T-helper 2 cell treated with Interferon-gamma antibody and Interleukin-4, amounts not matched to agents 5 μg/mL and 100 μg/mL, for 36 hours (primary cell): Measurements from ENCODE around the gene TSHZ1.
A peak's percentile ranks its signal among the peaks of the same experiment; 100 is the strongest.

Source experiments
- DNase-seq: peaks from one replicate; pipeline ENCODE4 v3.0.0; 2021; ENCODE audit warnings: low spot score
- H3K27ac Mint-ChIP-seq: one replicate; pipeline ENCODE4 v1.8.0; 2021; ENCODE audit warnings: mild to moderate bottlenecking, mixed read lengths
- H3K27me3 Mint-ChIP-seq: one replicate; pipeline ENCODE4 v1.8.0; 2021; ENCODE audit warnings: low read depth, mixed read lengths
- H3K36me3 Mint-ChIP-seq: one replicate; pipeline ENCODE4 v1.8.0; 2021; ENCODE audit warnings: low read depth, mixed read lengths
- H3K4me1 Mint-ChIP-seq: one replicate; pipeline ENCODE4 v1.8.0; 2021; ENCODE audit warnings: low read depth, mixed read lengths
- H3K4me3 Mint-ChIP-seq: one replicate; pipeline ENCODE4 v1.8.0; 2022; ENCODE audit warnings: mild to moderate bottlenecking, moderate library complexity, mixed read lengths
- H3K9me3 Mint-ChIP-seq: one replicate; pipeline ENCODE4 v1.8.0; 2021; ENCODE audit warnings: mixed read lengths

Gene TSHZ1

DNA sequence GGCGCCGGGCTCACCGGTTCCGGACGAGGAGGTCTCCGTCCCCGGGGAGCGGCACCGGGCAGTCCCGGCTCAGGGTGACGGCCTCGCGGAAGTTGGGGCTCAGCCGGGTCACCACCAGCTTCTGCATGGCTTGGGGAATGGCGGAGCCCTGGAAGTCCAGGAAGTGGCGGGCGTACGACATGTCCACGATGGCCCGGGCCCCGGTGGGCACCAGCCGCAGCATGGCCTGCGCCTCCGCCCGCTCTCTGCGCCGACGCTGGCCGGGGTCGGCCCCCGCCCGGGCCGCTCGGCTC is 1.8 kb upstream of the TSHZ1 start:
- Mint-ChIP-seq H3K36me3 (peaks cover 21% of the 10 kb centered on the region), H3K9me3 (no peaks in the 10 kb centered on the region), H3K27ac (no peak overlapping the region), H3K27me3 (peaks cover 28% of the 10 kb centered on the region), H3K4me1 (peaks cover 40% of the 10 kb centered on the region), H3K4me3 (no peak overlapping the region)
- DNase-seq = no peak

DNA sequence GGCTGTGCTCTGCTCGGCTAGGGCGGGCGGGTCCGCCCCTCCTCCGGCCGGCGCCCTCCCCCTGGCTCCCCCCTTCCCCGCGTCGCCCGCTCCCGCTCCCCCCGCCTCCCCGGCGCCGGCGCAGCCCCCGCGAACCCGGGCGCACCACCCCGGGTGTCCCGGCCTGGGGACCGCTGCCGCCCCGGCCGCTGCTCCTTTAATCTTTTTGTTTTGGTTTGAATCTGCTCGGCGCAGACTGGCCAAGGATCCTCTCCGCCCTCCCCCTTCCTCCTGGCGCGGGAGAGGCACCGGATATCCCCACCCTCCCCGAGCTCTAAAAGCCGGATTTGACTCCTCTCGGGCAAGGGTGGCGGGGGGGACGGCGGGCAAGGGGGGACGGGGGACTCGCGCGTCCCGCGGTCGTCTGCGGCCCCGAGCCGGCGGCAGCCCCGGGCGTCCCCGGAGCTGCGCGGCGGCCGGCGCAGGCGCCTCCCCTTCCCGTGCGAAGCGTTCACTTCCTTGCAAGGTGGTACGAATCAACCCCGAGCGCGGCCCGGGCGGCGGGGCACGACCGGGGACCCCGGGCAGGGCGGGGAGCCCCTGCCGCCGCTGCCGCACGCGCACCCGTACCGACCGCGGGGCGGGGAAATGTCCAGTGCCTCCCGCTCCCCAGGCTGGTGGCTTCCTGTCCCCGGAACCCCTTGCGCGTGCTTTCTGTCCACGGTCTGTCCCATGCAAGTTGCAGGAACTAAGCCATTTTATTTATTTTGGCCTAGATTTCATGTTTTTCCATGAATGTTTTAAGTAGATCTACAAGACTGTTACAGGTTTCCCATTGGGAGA is 1.3 kb upstream of the TSHZ1 start, which contains the start of gene PTGR3:
TSS of gene PTGR3 (minus strand) at position 11 of the 822 bp plus-strand sequence. CDS start 81 bp downstream, outside the sequence.
- peaks cover 24% of the 10 kb centered on the region for H3K36me3 Mint-ChIP-seq
- H3K9me3 Mint-ChIP-seq = no peaks in the 10 kb centered on the region
- H3K4me3 Mint-ChIP-seq = peak within 1 kb of the TSS; percentile 98
- peak; percentile 83 for DNase-seq
- H3K27me3 Mint-ChIP-seq = peaks cover 28% of the 10 kb centered on the region
- peaks cover 46% of the 10 kb centered on the region for H3K4me1 Mint-ChIP-seq
- H3K27ac Mint-ChIP-seq = peak within 1 kb of the TSS; percentile 97

DNA sequence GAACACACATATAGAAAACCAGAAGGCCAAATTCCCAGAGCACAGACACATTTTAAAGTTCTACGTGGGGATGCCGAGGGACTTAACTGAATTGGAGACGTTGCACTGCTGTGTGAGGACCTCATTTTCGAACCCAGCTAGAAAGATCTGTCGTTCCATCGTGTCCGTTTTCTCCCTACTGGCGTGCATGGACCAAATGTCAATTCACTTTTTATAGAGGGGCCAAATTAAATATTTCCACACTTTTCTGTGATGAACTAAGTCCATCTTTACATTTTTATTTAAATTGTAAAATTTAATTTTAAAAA is 692 bp upstream of the TSHZ1 start:
- Mint-ChIP-seq H3K9me3 (no peaks in the 10 kb centered on the region), H3K27me3 (peaks cover 27% of the 10 kb centered on the region), H3K4me1 (peaks cover 48% of the 10 kb centered on the region), H3K27ac (peak overlapping the region; percentile 97), H3K36me3 (peaks cover 24% of the 10 kb centered on the region), H3K4me3 (peak overlapping the region; percentile 98)
- DNase-seq = no peak

DNA sequence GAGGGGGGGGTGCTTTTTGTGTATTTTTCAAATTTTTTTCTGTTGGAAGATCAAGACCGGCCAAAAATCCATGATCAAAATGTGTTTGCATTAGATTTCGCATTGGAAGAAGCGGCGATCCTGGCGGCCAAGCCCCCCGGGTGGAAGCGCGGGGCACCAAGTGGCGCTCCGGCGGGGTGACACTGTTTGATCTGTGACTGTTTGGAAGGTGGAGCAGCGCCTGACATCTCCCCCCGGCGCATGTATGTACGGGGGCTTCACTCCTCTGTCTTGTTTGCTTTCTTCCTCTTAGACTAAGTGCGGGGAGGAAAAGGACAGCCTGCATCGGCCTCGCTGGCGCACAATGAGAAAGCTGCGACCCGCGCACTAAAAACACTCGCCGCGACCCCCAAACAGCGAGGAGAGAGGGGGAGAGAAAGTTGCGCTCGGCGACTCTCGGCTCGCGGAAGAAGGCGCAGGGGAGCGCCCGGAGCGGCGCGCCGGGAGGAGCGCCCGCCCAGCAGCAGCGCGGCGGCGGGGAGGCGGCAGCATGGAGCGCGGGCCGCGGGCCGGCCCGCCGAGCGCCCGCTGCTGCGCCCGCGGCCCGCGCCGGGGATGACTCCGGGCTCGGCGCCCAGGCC is 515 bp downstream of the TSHZ1 start:
- DNase-seq = no peak
- Mint-ChIP-seq H3K9me3 (no peaks in the 10 kb centered on the region), H3K27ac (peak overlapping the region; percentile 97), H3K4me1 (peaks cover 46% of the 10 kb centered on the region), H3K4me3 (peak overlapping the region; percentile 98), H3K27me3 (peaks cover 16% of the 10 kb centered on the region), H3K36me3 (peaks cover 26% of the 10 kb centered on the region)

DNA sequence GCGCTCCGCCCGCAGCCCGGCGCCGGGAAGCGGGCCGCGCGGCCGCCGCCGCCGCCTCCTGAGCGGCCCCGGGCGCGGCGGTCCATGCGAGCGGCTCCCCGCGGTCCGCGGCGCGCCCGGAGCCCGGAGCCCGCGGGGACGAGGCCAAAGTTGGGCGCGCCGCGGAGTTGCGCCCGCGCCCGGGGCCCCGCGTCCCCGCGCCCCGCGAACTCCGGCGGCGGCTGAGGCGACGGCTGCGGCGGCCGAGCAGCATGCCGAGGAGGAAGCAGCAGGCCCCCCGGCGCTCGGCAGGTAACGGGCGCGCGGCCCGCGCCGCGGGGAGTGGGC is 992 bp downstream of the TSHZ1 start:
- Mint-ChIP-seq H3K4me3 (no peak overlapping the region), H3K27me3 (peaks cover 11% of the 10 kb centered on the region), H3K27ac (no peak overlapping the region), H3K36me3 (peaks cover 31% of the 10 kb centered on the region), H3K4me1 (peaks cover 50% of the 10 kb centered on the region), H3K9me3 (no peaks in the 10 kb centered on the region)
- no peak for DNase-seq

DNA sequence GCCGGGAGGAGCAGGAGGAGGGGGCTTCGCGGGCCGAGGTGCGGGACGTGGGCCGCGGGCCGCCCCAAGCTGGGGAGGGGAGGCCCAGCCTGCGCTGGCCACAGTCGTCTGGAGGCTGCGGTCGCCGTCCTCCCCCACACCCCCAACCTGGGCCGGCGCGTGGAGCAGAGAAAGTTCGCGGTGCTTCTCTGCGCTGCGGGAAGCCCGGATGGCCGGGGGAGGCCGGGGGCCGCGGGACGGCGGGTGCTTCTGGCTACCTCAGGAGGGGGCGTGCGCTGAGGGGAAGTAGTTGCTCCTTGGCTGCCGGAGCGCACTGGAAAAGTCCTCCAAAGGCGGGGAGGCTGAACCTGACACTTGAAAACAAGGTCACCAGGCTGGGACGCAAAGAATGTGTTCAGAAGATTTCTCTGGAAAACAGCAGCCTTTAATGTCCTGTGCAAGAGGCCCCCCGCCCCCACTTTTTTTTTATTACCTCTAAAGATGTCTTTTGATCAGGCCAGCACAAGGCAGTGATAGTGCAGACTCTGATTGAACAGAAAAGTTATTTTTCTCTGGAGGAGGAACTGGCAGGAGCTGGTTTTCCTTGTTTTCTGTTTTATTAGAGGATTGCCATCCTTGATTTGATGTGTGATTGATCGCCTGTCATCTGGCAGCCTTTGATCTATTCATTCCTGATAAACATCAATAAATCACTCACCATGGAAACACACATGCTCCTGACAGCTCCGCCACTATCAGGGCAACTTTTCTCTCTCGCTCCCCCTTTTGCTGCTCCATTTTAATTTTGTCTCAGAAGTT is 1.6 kb downstream of the TSHZ1 start:
- DNase-seq = peak; percentile 29
- Mint-ChIP-seq H3K36me3 (peaks cover 31% of the 10 kb centered on the region), H3K27ac (peak overlapping the region; percentile 59), H3K27me3 (peaks cover 7% of the 10 kb centered on the region), H3K4me3 (peak overlapping the region; percentile 77), H3K9me3 (no peaks in the 10 kb centered on the region), H3K4me1 (peaks cover 52% of the 10 kb centered on the region)

DNA sequence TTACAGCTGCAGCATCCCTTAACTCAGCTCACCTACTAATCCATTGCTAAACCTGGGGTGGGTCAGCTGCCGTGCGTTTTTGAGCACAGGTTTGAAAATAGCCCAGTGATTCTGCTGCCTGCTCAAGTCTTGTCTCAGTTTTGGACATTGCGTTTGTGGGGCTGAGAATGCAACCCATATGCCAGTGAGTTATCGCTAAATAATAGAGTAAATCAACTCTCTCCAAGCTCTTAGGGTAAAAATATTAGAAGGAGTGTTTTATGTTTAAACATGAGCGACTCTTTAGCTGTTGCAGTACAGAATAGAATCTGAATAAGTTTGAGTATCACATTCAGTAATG is 2.1 kb downstream of the TSHZ1 start:
- Mint-ChIP-seq H3K36me3 (peaks cover 31% of the 10 kb centered on the region), H3K9me3 (no peaks in the 10 kb centered on the region), H3K27ac (peak overlapping the region; percentile 59), H3K4me1 (peaks cover 51% of the 10 kb centered on the region), H3K4me3 (peak overlapping the region; percentile 77), H3K27me3 (peaks cover 2% of the 10 kb centered on the region)
- no peak for DNase-seq

DNA sequence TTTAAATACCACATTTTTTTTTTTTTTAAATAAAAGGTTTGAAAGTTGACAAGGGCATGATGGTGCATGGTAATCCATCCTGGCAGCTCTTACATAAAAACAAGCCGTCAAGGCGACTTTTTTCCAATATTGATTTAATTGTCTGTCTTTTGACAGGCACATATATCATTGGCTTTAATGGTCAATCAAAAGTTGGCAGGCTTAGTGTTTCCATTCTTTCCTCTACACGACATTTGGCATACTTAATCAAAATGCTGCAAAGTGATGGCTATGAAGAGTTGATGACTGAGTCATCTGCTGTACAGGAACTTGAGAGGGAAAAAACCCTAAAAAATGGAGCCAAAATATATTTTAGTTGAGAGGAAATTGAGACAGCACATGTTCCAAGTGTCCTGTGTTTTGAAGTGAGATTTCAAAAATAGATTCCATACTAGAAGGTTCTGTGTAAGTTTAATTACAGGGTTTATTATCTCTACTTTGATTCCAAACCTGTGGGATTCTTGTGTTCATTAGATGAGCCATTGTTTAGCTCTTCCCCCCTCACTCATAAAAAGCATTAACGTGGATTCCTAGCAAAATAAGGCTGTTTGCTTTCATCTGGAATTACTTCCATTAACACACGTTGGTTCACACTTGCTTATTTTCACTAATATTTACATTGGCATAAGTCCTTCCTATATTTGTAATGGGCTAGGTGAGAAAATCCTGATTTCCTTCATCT is 3.2 kb downstream of the TSHZ1 start:
- no peaks in the 10 kb centered on the region for H3K9me3 Mint-ChIP-seq
- DNase-seq = no peak
- no peak overlapping the region for H3K4me3 Mint-ChIP-seq
- H3K27ac Mint-ChIP-seq = no peak overlapping the region
- peaks cover 28% of the 10 kb centered on the region for H3K36me3 Mint-ChIP-seq
- H3K4me1 Mint-ChIP-seq = peaks cover 51% of the 10 kb centered on the region
- H3K27me3 Mint-ChIP-seq = no peaks in the 10 kb centered on the region

DNA sequence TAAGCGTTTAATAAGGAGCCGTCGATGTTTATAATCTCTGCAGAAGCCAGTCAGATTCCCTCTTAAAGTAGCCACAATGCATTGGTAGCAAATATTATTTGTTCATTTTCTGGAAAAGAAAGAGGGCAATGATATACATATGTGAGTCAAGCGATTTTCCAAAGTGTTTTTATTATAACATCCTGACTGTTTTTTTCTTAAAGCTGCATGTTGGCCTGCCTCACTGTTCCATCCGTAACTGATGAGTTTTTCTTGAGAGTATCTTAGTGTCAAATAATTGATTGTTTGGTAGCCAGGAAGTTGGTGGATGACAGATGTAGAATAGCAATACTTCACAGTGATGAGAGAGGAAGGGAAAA is 3.7 kb downstream of the TSHZ1 start:
- H3K36me3 Mint-ChIP-seq = peaks cover 28% of the 10 kb centered on the region
- H3K4me3 Mint-ChIP-seq = no peak overlapping the region
- H3K27me3 Mint-ChIP-seq = no peaks in the 10 kb centered on the region
- no peak for DNase-seq
- no peak overlapping the region for H3K27ac Mint-ChIP-seq
- H3K4me1 Mint-ChIP-seq = peaks cover 51% of the 10 kb centered on the region
- no peaks in the 10 kb centered on the region for H3K9me3 Mint-ChIP-seq

DNA sequence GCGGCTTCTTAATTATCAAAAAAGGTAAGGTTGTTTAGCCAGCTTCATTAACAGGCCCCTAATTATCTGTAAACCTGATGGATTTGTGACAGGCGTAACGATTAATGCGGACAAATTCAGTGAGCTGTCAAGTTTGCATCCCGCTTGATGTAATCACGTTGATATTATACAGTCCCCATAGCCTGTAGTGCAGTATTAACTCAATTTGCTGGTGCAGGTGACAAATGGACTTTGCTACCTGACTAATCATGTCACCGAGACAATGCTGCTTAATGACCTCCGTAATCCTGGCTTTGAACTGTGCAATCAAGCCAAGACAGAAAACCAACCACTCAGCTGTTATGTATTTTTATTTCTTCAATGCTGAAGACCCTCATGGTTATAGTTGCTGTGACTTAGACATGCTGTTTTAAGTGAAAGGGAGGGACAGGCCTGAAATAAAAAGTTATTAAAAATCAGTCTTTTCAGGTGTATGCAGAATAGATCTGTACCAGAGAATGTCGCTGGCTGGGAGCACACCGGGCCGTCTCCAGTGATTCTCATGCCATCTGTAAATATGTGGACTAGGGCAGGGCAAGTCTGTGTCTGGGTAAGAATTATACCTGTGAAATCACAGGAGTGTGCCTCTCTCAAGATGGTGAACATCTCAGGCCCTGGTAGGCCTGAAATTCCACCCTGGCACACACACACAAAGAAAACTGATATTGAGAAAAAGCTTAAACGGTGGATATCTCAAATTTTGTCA is 4.3 kb downstream of the TSHZ1 start:
- H3K27ac Mint-ChIP-seq = no peak overlapping the region
- peaks cover 48% of the 10 kb centered on the region for H3K4me1 Mint-ChIP-seq
- H3K4me3 Mint-ChIP-seq = peak overlapping the region; percentile 32
- no peaks in the 10 kb centered on the region for H3K9me3 Mint-ChIP-seq
- no peaks in the 10 kb centered on the region for H3K27me3 Mint-ChIP-seq
- no peak for DNase-seq
- peaks cover 28% of the 10 kb centered on the region for H3K36me3 Mint-ChIP-seq

DNA sequence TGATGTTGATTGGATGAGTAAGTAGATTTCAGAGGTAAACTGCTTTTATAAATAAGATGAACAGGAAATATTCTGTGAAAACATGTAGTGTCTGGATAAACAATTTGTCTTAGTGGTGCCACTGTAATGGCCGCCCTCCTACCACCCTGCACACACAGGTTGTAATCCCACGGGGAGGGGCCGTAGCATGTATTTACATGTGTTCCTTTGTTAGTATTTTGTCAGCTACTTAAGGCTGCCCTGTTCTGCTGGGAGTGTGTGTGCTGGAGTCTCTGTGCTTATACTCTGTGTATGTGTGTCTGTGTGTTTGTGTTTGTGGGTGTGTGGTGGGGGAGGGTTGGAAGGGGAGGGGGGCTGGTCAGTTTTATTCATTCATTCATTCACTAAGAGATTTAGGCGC is 5.1 kb downstream of the TSHZ1 start:
- H3K36me3 Mint-ChIP-seq = peaks cover 27% of the 10 kb centered on the region
- H3K4me1 Mint-ChIP-seq = peaks cover 45% of the 10 kb centered on the region
- no peak for DNase-seq
- peak overlapping the region; percentile 32 for H3K4me3 Mint-ChIP-seq
- H3K27ac Mint-ChIP-seq = peak overlapping the region; percentile 34
- H3K9me3 Mint-ChIP-seq = no peaks in the 10 kb centered on the region
- no peaks in the 10 kb centered on the region for H3K27me3 Mint-ChIP-seq

DNA sequence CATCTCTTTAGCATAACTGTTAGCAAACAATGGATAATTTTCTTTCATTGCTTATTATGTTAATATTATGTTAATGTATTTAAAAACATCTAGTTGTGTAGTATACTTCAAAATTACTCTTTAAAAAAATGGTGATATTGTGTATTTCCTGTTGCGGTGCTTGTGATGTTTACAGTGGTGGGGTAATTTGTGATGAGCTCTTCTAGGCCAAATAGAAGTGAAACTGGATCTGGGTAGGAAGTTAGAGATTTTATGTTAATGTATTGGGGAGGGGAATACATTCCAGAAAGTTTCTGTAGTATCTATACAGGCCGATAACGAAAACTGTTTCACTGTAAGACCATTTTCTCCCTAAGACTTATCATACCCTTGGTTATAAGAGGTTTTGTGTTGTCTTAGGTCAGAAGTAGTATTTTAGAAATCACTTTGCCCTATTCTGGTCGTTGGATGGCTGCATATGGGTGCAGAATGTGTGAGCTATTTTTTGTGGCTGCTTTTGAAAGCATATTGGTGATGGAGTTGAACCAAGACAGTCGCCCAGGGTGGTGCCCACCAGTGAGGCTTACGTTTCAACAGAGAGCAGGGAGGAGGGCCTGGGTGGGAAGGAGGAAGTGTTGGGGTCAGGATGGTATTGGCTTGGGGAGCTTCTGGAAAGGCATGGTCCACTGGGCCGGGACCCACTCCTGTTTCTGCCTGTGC is 5.8 kb downstream of the TSHZ1 start:
- peaks cover 43% of the 10 kb centered on the region for H3K4me1 Mint-ChIP-seq
- no peak for DNase-seq
- peaks cover 25% of the 10 kb centered on the region for H3K36me3 Mint-ChIP-seq
- H3K27me3 Mint-ChIP-seq = no peaks in the 10 kb centered on the region
- no peaks in the 10 kb centered on the region for H3K9me3 Mint-ChIP-seq
- H3K4me3 Mint-ChIP-seq = peak overlapping the region; percentile 64
- H3K27ac Mint-ChIP-seq = peak overlapping the region; percentile 87
